Nephron progenitor cell (in vitro differentiated cells): ENCODE measurements around the gene HMOX2.

Experiments used
- DNase-seq: peaks from one replicate; pipeline ENCODE4 v3.0.0; 2021
- H3K27ac Mint-ChIP-seq: 2 replicates; pipeline ENCODE4 v1.8.0; 2021; ENCODE audit warnings: mild to moderate bottlenecking, moderate library complexity, mixed read lengths
- H3K27me3 Mint-ChIP-seq: 2 replicates; pipeline ENCODE4 v1.8.0; 2021; ENCODE audit warnings: mild to moderate bottlenecking, low read depth, mixed read lengths; ENCODE audit not compliant: poor library complexity
- H3K36me3 Mint-ChIP-seq: 2 replicates; pipeline ENCODE4 v1.8.0; 2021; ENCODE audit warnings: low read depth, mixed read lengths
- H3K4me1 Mint-ChIP-seq: 2 replicates; pipeline ENCODE4 v1.8.0; 2021; ENCODE audit warnings: mixed read lengths
- H3K4me3 Mint-ChIP-seq: 2 replicates; pipeline ENCODE4 v1.8.0; 2021; ENCODE audit warnings: mild to moderate bottlenecking, moderate library complexity, mixed read lengths
- H3K9me3 Mint-ChIP-seq: 2 replicates; pipeline ENCODE4 v1.8.0; 2021; ENCODE audit warnings: mild to moderate bottlenecking, moderate library complexity, mixed read lengths
- CTCF ChIP-seq: fragments of 200-600 bp; sonication (generic); IDR thresholded peaks from 2 replicates; pipeline ENCODE4 v1.5.0; 2021; ENCODE audit warnings: antibody characterized with exemption

The HMOX2 gene

GRCh38 chr16:4433914-4434787 is 42.0 kb upstream of the HMOX2 start:
- no peak for TF ChIP-seq CTCF
- Mint-ChIP-seq H3K27ac (peak overlapping the region; percentile 50), H3K4me3 (no peak overlapping the region), H3K4me1 (no peaks in the 10 kb centered on the region), H3K27me3 (no peaks in the 10 kb centered on the region), H3K36me3 (peaks cover 64% of the 10 kb centered on the region), H3K9me3 (no peaks in the 10 kb centered on the region)
- no peak for DNase-seq

DNA sequence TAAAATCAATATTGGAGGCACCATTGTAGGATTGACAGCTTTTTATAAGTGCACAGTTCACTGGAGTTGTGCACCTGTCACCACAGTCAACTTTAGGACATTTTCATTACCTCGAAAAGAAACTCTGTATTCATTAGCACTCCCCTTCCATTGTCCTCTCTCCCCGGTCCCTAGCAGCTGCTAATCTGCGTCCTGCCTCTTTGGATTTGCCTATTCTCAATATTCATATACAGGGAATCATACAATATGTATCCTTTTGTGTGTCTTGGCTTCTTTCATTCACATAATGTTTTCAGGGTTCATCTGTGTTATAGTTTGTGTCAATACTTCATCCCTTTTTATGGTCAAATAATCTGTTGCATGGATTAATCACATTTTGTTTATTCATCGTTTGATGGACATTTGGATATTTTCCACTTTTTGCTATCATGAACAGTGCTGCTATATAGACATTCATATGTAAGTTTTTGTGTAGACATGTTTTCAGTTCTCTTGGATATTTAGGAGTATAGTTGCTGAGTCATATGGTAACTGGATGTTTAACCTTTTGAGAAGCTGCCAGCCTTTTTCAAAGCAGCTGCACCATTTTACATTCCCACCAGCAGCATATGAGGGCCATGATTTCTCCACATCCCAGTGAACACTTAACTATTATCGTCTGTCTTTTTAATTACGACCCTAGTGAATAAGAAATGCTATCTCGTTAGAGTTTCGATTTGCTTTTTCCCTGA is 40.7 kb upstream of the HMOX2 start:
- Mint-ChIP-seq H3K27me3 (no peaks in the 10 kb centered on the region), H3K27ac (no peak overlapping the region), H3K4me1 (no peaks in the 10 kb centered on the region), H3K9me3 (no peaks in the 10 kb centered on the region), H3K36me3 (peaks cover 66% of the 10 kb centered on the region), H3K4me3 (no peak overlapping the region)
- TF ChIP-seq CTCF = no peak
- DNase-seq = no peak

DNA sequence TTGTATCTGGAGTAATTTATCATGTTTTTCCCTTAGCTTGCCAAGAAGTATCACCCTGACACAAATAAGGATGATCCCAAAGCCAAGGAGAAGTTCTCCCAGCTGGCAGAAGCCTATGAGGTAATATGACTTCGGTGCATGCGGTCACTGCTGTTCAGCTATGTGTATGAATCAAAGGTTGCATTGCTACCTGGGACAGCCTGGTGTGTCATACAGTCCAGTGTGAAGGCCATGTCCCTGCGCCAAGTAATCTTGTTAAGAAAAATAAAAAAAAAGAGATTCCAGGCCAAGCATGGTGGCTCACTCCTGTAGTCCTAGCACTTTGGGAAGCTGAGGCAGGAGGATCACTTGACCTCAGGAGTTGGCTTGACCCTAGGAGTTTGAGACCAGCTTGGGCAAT is 38.8 kb upstream of the HMOX2 start:
- H3K27ac Mint-ChIP-seq = peak overlapping the region; percentile 25
- H3K36me3 Mint-ChIP-seq = peaks cover 69% of the 10 kb centered on the region
- DNase-seq = no peak
- no peaks in the 10 kb centered on the region for H3K27me3 Mint-ChIP-seq
- H3K4me3 Mint-ChIP-seq = no peak overlapping the region
- H3K4me1 Mint-ChIP-seq = no peaks in the 10 kb centered on the region
- no peaks in the 10 kb centered on the region for H3K9me3 Mint-ChIP-seq
- no peak for TF ChIP-seq CTCF

GRCh38 chr16:4442371-4442770 is 33.8 kb upstream of the HMOX2 start:
- no peak overlapping the region for H3K4me3 Mint-ChIP-seq
- TF ChIP-seq CTCF = no peak
- DNase-seq = no peak
- H3K36me3 Mint-ChIP-seq = peaks cover 73% of the 10 kb centered on the region
- H3K27ac Mint-ChIP-seq = peak overlapping the region; percentile 57
- peaks cover 4% of the 10 kb centered on the region for H3K27me3 Mint-ChIP-seq
- no peaks in the 10 kb centered on the region for H3K9me3 Mint-ChIP-seq
- H3K4me1 Mint-ChIP-seq = no peaks in the 10 kb centered on the region

DNA sequence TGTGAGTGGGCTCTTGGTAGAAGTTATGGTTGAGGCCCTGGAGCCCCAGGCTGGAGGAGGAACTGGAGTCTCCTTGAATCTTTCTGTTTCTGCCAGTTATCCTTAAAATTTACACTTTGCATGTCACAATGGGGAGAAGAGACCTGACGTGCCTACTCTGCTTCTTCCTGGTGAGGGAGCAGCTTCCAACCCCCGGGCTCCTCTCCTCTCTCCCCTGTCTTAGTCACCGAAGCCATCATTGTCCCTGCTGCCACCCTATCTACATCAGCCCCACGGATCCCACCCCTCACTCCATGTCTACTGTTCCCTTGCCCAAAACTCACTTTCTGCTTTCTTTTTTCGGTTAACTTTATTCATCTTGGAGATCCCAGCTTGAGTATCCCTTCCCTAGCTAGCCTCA is 32.9 kb upstream of the HMOX2 start:
- no peak for DNase-seq
- no peak overlapping the region for H3K27ac Mint-ChIP-seq
- H3K4me1 Mint-ChIP-seq = no peaks in the 10 kb centered on the region
- no peaks in the 10 kb centered on the region for H3K9me3 Mint-ChIP-seq
- H3K36me3 Mint-ChIP-seq = peaks cover 72% of the 10 kb centered on the region
- no peak overlapping the region for H3K4me3 Mint-ChIP-seq
- peaks cover 4% of the 10 kb centered on the region for H3K27me3 Mint-ChIP-seq
- no peak for TF ChIP-seq CTCF
